Hypothalamus (tissue), 51 donors: ENCODE measurements around the gene KIAA1191.

Experiments
- DNase-seq, 51 donors: peaks; one replicate each; lab custom pipeline; 2025; lab: John Stamatoyannopoulos, UW

KIAA1191 gene

DNA sequence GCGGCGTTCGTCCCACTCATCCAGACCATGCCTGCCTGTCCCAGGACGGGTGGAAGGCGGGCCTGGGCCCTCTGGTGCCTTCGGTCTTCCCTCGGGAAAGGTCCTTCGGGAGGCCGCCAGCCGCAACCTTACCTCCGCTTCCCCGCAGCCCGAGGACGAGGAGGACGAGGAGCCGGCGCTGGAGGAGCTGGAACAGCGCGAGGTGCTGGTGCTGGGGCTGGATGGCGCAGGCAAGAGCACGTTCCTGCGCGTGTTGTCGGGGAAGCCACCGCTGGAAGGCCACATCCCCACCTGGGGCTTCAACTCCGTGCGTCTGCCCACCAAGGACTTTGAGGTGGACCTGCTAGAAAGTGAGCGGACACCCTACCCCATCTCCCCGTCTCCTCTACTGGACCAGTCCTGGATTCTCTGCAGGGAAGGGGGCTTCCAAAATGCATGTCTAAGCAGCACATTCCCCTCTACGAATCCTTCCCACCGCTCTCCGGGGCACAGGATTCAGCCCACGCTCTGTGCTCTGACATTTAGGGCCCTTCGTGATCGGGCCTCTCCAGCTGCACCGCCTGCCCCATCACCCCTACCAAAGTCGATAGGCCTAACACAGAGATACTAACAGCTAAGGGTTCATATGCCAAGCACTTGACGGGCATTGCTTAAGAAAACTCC lies 4.8 kb upstream of the KIAA1191 start:
- peak in 4 of 51 donors; percentile 39 to 46 (median 44) for DNase-seq

DNA sequence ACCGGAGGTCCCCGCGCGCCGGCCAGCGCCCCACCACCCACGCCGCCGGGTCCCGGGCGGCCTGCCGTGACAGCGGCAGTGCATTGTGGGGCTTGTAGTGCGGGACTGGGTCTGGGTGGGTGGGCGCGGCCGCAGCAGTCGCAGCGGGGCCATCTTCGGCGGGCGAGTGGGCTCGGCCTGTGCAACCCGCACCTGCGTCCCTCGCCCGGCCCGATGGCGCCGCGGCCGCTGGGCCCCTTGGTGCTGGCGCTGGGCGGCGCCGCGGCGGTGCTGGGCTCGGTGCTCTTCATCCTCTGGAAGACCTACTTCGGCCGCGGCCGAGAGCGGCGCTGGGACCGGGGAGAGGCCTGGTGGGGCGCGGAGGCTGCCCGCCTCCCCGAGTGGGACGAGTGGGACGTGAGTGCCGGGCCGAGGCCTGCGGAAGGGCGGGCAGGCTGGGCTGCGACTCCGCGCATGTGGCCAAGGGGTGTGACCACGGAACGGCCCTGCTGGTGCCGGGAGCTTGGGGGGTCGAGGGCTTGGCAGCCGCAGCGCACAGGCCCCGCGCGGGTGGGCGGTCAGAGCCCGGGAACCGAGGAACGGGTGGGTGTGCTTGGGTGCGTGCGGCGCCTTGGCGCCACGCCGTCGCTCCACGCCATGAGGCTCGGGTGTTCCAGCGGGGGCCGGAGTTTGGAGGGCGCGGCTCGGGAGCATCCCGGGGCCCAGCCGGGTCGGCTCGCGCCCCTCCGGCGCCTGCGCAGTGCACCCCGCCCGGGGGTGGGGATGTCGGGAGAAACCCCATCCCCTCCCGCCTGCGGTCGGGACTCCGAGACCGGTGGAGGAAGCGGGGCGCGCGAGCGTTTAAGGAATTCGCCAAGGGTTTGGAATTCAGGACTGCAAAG lies 4.0 kb upstream of the KIAA1191 start, which contains the start of gene ARL10:
Gene ARL10 (plus strand): TSS at position 137 of the 881 bp plus-strand sequence. CDS start 77 bp downstream, at position 214.
- peak in 40 of 51 donors; percentile 4 to 78 (median 50) for DNase-seq

DNA sequence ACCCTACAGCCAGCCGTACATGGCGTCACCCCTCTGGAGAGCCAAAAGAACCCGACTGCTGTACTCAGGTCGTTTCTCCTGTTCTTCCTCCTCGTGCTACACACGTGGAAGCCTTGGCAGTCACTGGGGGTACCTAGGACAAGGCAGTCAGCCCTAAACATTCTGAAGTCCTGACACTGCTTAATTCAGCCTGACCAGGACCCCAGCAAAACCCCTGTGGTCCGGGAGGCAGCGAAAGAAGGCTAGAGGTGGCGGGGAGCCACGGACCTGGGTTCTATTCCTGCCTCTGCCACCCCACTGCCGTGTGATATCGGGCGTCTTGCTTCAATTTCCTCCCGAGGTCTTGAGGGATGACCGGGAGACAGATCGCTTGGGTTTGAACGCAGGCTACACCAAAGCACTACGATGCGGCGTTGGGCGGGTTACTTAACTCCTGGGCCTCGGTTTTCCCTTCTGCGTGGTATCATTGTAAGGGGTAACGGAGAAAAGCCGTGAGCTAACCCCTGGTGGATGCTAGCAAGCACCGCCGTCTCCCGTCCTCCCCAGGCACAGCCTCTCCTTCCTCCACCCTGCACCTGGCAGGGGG lies 3.3 kb upstream of the KIAA1191 start:
- peak in 2 of 51 donors; percentile 22 to 53 for DNase-seq

DNA sequence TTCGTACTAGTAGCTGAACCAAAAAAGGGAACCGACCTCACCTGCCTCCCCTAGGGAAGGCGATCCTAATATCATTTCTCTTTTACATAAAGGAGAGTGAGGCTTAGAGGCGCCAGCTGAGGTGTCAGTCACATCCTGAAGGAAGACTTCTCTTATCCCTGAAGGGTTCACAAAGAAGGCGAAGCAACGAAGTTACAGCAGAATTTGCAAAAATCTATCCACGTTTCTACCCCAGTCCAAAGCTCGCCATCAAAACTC lies 598 bp upstream of the KIAA1191 start:
- DNase-seq = no peak

DNA sequence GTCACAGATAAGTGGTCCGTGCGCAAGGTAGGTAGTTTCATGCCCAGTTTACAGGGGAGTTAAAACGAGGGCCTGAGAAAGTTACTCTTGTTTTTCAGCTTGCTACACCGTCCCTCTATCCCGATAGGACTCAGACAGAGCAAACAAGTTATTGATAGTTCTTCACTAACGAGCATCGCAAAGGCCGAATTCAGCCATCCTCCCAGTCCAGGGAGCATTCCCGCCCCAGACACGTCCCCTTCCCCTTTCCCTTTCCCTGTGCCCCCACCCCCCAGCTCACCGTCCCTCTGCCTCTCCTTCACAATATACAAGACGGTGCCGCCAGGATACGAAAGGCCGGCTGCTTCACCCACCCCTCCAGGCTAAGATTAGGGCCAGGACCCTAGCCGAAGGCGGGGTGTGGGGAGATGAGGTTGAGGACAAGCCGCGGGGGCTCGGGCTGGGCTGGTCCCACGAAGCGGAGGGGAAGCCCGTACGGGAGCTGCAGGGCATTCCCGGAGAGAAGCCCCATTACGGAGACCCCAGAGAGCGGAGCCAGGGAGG lies 599 bp downstream of the KIAA1191 start:
- DNase-seq = peak in 11 of 51 donors; percentile 20 to 53 (median 37)

DNA sequence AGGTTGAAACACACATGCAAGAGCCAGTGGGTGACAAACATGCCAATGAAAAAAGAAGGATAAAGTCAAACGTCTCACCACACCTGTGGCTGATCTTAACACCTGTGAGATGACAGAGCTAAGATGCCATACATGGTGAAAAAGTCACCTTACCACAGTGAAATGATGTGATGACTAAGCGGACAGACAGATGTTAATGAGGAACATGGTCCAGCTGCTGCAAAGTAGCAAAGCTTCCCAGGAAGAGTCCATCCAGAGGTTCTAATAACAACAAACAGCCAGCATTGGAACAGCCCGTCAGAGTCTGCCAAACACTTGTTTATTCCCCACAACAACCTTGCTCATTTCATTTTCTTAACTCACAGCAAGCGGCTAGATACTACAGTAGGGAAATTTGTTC lies 1.9 kb downstream of the KIAA1191 start:
- DNase-seq = no peak

DNA sequence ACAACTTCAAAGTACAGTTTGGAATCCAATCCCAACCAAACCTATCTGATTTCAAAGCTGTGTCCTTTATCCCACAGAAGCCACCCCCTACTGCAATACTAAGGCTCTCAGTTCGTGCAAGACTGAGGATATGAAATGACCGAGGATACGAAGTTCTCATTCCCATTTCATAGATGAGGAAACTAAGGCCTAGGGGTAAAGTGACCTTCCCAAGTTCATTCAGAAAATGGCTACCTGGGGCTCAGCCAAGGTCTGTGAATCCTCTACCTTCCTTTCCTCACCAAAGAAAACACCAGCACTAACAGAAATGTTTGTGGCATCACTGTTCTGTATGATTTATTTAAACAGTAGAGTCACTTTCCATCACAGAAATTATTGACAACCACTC lies 5.4 kb downstream of the KIAA1191 start:
- no peak for DNase-seq

DNA sequence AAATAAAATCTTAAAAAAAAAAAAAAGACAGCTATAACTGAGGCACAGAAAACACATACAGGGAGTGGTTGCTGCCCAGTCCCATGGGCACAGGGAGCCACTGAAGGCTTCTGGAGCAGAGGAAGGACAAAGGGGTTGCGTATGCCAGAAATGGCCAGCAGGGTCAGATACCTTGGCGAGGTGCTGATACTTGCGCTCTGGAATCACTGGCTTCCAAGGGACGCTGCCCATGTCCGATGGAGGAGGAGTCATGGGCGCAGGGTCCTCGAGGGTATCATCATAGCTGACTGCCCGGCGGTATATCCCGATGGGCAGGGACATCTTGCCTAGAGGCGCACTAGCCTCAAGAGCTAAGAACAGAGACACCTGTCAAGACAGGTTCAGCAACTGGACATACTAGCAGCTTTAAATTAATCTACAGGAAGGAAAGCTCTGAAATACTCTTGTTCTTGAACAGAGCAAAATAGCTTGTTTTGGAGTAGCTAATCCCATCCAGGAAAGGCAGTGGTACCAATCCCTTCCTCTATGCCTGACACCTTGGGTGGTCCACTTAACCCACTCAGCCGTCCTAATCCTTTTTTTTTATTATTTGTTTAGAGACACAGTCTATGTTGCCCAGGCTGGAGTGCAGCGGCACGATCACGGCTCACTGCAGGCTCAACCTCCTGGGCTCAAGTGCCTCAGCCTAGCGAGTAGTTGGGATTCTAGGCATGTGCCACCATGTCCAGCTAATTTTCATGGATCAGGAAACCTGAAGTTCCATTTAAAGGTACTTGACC lies 6.0 kb downstream of the KIAA1191 start:
- no peak for DNase-seq

DNA sequence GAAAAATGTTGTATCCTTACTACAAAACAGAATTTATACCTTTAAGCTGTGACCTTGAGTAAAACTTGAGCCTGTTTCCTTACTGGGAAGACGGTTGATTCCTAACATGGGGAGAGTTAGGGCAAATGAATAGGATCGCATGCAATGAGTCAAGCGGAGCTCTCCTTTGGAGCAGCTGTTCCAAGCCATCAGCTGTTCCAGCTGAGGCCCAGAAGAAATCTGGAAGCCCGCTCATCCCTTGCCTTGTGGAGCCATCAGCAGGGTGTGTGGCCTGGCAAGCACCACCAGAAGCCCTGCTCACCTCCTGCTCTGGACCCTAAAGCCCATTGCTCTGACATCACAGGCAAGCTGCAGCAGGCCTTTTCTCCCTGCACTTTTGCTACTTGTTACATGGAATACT lies 8.0 kb downstream of the KIAA1191 start:
- no peak for DNase-seq

DNA sequence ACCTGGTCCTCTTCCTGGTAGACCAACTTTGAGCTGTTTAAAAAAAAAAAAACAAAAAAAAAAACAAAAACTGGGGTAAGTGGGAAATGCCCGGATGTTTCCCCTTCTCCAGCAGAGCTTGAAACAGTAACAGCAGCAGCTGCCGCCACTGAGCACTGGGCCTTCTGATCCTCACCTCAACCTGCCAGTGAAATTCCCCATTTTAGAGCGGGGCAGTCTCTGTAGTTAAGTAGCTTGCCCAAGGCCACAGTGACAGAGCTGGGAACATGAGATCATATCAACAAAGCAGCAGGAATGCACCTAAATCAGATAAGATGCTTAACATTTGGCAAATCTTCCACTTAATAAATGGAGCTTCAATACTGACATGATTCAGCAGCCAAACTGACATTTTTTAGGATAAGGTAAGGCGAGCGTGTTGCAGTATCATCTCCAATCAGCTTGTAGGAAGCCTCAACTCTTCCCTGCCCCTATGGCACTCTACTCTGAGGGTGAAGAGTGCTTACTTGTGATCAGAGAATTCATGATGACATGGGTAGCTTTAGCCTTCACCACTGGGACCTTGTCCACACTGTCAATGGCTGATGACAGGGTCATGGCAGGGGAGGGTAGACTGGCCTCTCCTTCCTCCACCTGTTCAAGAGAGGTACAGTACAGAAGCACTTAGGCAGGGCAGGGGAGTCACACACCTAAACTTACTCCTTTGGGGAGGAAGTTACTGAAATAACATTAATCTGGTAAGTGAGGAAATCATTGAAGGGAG lies 9.3 kb downstream of the KIAA1191 start:
- DNase-seq = no peak

DNA sequence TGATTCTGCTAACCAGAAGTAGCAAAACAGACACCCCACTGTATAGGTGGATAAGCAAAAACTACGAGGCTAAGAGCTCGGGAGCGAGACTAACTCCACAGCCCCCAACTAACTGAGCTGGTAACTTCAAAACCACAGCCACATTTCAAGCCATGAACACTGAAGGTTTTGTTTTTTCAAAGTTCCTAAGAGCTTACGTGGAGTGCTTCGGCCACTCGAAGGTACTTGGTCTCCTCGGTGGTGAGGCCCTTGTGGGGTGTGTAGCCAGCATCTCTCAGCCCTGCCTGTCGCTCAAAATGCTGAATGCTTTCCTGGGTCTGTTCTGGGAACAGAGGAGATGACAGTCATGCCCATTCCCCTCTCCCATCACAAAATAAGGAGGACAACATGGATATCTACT lies 11.1 kb downstream of the KIAA1191 start:
- no peak for DNase-seq

DNA sequence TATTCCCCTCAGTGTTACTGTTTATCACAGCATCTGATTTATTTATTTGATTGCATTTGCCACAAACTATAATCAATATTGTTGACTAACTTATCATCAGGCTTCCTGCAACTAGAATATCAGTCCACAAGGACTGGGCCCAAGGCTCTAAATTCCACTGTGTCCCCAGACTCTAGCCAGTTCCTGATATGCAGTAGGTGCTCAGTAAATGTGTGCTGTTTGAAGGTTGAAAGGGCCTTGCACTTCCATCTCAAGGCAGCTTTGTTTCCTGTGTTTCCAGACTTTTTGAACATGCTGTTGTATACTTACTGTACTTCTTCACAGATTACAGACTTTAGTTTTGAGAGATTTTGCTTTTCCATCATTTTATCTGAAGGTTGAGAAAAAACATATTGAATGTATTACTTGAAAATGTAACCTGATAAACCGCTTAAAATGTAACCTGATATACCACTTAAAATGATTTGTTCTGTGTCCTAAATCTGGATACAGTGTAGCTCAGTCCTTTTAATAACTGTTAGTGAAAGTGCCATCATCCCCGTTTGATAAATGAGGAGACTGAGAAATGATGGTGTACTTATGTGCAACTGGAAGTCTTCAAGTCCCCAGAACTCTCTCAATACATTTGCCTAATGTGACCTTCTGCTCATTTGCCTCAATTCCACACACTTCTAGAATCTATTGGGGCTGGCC lies 18.7 kb downstream of the KIAA1191 start:
- no peak for DNase-seq

DNA sequence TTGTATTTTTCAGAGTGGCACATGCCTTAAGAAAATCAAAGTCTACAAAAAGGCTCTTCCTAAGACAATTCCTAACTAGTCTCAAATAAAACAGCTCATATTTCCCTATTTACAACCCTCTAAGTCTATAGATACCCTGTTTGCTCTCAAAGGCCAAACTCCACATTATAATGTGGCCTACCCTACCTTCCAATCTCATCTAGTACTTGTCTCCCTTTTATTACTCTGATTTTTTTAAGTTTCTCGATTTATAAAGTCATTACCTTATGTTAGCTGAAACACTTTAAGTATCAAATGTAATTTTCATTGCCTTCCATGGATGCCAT lies 19.4 kb downstream of the KIAA1191 start:
- no peak for DNase-seq

DNA sequence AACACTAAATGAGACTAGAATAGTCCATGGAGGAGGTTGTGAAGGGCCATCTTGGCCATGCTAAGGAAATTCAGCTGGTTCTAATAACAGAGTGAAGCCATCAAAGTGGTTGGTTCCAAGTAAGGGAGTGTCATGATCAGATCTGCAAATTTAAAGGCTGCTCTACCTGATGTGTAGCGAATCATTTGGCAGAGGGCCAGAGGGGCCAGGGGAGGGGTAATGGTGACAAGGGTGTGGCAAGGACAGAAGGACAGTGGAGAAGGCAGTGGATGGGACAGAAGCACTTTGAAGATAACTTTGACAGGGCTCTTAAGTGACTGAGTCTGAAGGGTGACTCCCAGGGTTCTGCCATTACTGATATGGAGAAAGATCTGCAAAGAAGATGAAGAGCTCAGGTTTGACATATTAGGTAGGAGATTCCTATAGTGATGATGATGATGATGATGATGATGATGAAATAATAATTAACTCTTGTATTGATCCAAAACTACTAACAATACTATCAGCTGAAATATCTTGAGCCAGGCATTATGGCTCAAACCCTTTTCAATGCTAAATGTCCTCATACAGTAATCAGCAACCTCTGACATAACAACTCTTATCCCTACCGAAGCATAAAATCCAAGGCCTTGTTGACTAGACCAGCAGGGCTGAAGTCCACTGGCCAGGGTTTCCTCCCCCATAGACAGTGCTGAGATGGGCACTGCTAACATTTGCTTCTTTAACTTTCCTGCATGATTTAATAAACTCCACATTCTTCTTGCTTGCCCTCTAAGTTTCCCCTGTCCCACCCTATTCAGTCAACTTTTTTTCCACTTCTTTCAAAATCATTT lies 20.0 kb downstream of the KIAA1191 start:
- no peak for DNase-seq

DNA sequence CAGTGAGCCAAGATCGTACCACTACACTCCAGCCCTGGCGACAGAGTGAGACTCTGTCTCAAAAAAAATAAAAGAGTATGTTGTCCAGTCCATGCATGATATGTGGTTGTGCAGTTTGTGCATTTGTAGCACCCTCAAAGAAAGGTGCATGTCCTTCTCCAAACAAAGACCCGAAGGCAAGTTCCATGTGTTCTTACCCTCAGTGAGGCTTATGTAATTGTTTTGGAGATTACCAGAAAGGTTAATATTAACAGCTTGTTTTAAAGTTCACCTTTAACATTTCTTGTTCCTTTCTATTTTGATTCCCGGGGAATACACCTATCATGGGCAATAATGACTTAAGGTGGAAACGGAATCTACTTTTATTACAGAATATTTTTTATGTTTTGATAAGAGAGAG lies 22.3 kb downstream of the KIAA1191 start:
- DNase-seq = no peak

DNA sequence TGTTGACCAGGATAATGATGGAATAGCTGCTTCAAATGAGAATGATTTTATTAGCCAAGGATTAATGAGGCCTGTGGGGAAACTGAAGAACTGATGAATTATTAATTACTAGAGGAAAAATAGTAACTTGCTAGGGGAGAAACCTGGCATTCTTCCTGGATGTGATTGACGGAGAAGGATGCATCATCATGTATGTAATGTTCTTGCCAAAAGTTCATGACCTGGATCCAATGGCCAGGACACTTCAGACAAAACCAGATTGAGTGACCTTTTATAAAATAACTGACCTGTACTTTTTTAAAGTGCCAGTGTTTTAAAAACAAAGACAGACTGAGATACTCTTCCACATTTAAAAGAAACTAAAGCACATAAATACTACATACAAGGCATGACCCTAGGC lies 23.7 kb downstream of the KIAA1191 start:
- DNase-seq = no peak

DNA sequence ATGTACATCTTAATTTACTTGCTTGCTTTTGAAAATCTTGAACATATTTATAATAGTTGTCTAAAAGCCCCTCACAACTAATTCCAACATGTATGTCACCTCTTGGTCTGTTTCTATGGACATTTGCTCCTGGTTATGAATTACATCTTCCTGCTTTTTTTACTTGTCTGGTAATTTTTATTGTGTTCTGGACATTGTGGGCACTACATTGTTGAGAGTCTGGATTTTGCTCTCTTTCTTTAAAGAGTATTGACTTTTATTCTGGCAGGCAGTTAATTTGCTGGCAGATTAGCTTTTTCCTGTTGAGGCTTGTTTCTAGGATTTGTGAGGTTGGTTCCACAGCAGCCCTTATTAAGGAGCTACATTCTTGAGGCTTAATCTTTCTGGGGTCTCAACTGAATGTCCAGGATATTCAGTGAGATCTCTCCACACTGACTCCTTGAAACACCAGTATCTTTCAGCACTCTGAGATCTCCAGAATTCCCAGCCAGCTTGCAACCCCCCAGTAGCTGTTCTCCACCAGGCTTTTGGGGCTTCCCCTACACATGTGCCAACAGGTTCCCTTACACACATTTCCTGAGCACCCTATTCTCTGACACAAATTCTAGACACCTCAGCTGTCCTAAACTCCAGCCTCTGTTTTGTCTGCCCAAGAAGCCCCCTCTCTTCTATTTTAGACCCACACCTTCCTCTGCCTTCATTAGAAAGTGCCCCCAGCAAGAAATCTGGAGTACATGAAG lies 27.4 kb downstream of the KIAA1191 start:
- DNase-seq = no peak

DNA sequence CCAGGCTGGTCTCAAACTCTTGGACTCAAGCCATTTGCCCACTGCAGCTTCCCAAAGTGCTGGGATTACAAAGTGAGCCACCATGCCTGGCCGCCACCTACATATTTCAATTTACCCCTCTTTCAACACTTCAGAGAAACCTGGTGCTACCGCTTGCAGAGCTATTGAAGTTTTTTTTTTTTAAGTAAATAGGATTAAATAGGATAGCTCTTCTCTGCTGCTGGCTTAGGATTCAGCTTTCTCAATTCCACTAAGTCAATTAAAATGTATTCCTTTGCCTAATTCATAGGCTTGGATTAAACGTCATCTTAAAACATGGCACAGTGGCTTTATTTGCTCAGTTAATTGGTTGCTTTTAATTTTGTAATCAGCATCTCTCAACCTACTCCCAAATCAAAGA lies 41.0 kb downstream of the KIAA1191 start:
- no peak for DNase-seq
